CD4-positive, alpha-beta memory T cell (primary cell): ENCODE results near the gene AQP5. TPM values are rescaled to one million over a fixed set of nuclear protein-coding genes. Genes with fewer than 3 reads are reported as not detected.
A peak's percentile ranks its signal among the peaks of the same experiment; 100 is the strongest.

Experiments used
- CTCF ChIA-PET: fragments of 350-600 bp; sonication (Branson Sonifier 250); formaldehyde crosslinking; loops from one replicate; lab custom pipeline; 2021; ENCODE audit warnings: inconsistent platforms; ENCODE audit not compliant: partially characterized antibody; lab: Charles Lee
- POLR2A ChIA-PET: fragments of 350-600 bp; sonication (Branson Sonifier 250); formaldehyde crosslinking; loops from one replicate; lab custom pipeline; 2021; ENCODE audit not compliant: partially characterized antibody; lab: Charles Lee
- DNase-seq, 5 donors: peaks; one replicate each; pipeline versions ENCODE4 v3.0.0 to v3.0.0-alpha.2; 2020 to 2022; ENCODE audit warnings: mixed read lengths in 1 of 5
- H3K27ac ChIP-seq: one replicate; pipeline ENCODE4 v1.7.0; 2013; ENCODE audit warnings: low read depth, low read length
- H3K27me3 ChIP-seq: 2 replicates; pipeline ENCODE4 v1.7.0; 2013; ENCODE audit warnings: mild to moderate bottlenecking, low read length, moderate library complexity; ENCODE audit not compliant: insufficient read depth
- H3K36me3 ChIP-seq: 2 replicates; pipeline ENCODE4 v1.7.0; 2013; ENCODE audit warnings: mild to moderate bottlenecking, low read length, moderate library complexity; ENCODE audit not compliant: insufficient read depth
- H3K4me1 ChIP-seq: 2 replicates; pipeline ENCODE4 v1.7.0; 2013; ENCODE audit warnings: mild to moderate bottlenecking, low read length, moderate library complexity; ENCODE audit not compliant: insufficient read depth
- H3K4me3 ChIP-seq, 2 donors: one replicate each; pipeline ENCODE4 v1.7.0; 2013; ENCODE audit warnings: low read length in 2 of 2, mild to moderate bottlenecking in 1 of 2
- H3K9me3 ChIP-seq, 2 donors: one replicate each; pipeline ENCODE4 v1.7.0; 2013; ENCODE audit warnings: low read length in 2 of 2, control low read depth in 1 of 2; ENCODE audit not compliant: control insufficient read depth in 1 of 2
- H3K27ac Mint-ChIP-seq, 7 donors: one replicate each; pipeline ENCODE4 v1.8.0; 2020 to 2021; ENCODE audit warnings: mixed read lengths in 7 of 7, mild to moderate bottlenecking in 6 of 7, inconsistent platforms in 3 of 7, moderate library complexity in 3 of 7
- H3K27me3 Mint-ChIP-seq, 2 donors: one replicate each; pipeline ENCODE4 v1.8.0; 2020 to 2021; ENCODE audit warnings: mixed read lengths in 2 of 2
- H3K36me3 Mint-ChIP-seq, 2 donors: one replicate each; pipeline ENCODE4 v1.8.0; 2020 to 2021; ENCODE audit warnings: mixed read lengths in 2 of 2, inconsistent platforms in 1 of 2, mild to moderate bottlenecking in 1 of 2
- H3K4me1 Mint-ChIP-seq, 4 donors: one replicate each; pipeline ENCODE4 v1.8.0; 2020 to 2021; ENCODE audit warnings: mixed read lengths in 4 of 4, mild to moderate bottlenecking in 1 of 4
- H3K4me3 Mint-ChIP-seq, 8 donors: one replicate each; pipeline ENCODE4 v1.8.0; 2020 to 2021; ENCODE audit warnings: mixed read lengths in 8 of 8, mild to moderate bottlenecking in 7 of 8, moderate library complexity in 6 of 8, inconsistent platforms in 3 of 8
- H3K9me3 Mint-ChIP-seq, 8 donors: one replicate each; pipeline ENCODE4 v1.8.0; 2020 to 2021; ENCODE audit warnings: mixed read lengths in 8 of 8, mild to moderate bottlenecking in 5 of 8, inconsistent platforms in 3 of 8, moderate library complexity in 1 of 8
- intact Hi-C: fragments of 100-400 bp; cut with micrococcal nuclease; formaldehyde crosslinking; loops from one replicate; pipeline ENCODE4 v1.15.1; 2023
- polyA plus RNA-seq, 2 donors: library from polyadenylated mRNA; unstranded; fragments of 300-500 nt; fragmentation: Illumina TruSeq; gene quantifications; one replicate each; pipeline ENCODE4 v1.2.3, GENCODE V29; 2021
- total RNA-seq, 2 experiments: library from RNA; stranded (reverse); gene quantifications; one replicate each; pipeline ENCODE4 v1.2.3, GENCODE V29; 2021

The AQP5 gene
- total and polyA plus RNA-seq, 4 experiments from 2014 or later: not detected

DNA sequence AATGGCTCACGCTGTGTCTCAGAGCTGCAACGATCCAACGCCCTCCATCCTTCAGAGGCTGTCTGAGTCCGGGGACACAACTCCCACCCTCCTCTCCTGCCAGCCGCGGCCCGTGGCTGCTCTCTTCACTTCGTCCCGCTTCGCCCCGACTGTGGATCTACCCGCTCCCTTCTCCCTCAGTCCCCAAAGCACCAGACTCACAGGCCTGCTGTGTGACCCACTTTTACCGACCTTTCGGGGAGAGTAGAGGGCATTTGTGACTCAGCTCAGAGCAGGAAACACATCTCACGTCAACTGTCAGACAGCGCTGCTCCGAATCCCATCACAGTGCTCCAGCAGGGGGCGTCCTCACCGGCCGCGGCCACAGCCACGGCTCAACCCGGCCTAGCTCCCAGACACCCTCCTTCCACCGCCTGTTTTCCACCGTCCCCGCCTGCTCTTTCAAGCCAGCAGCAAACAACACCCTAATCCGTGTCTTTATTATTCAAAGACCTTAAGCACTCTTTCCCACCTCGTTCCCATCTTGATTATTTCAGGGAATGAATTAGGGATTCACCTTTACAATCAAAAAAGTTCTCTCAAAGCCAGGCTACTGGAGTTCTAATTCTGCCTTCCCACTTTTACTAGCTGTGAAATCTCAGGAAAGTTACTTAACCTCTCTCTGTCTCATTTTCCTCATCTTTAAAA, 16.1 kb upstream of the AQP5 start:
- peak overlapping the region in 1 of 2 donors; percentile 12 for H3K4me3 ChIP-seq

DNA sequence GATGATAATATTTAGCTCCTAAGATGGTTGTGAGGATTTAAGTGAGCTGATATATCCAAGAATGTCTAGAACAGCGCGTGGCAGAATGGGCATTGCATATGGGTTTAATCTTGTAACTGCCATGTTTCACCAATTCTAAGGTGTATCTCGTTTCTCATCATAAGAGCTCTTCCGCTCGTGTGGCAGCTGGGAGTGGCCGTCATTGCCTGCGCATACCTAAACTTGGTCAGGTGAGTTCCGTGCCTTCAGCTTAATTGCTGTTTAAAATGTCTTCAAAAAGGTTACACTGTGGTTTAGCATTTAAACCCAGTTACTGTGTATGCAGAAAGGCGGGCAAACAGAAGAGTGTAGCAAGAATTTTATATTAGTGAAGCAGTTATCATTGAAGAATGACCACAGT, 15.6 kb upstream of the AQP5 start:
- H3K9me3 Mint-ChIP-seq: no peaks in the 10 kb centered on the region
- H3K27ac Mint-ChIP-seq: peak overlapping the region in 5 of 7 donors; percentile 31 to 94 (median 89)

More for the DNA sequence above, 16.1 kb upstream of the AQP5 start:
- no peaks in the 10 kb centered on the region for H3K36me3 ChIP-seq
- H3K4me1 ChIP-seq: peaks cover 40% of the 10 kb centered on the region
- ChIA-PET CTCF (interaction anchor here (0.6 to 3.5 kb wide), 38 partner anchors 8 to 988 kb away, joined by 3 to 44 read pairs (median 4); partner anchors contain the start of genes ARF3, NCKAP5L and RACGAP1), POLR2A (no interaction called here)
- peaks cover 0 to 3% of the 10 kb centered on the region in 2 donors for H3K27me3 Mint-ChIP-seq
- peak overlapping the region; percentile 84 to 96 (median 89) for H3K4me3 Mint-ChIP-seq
- H3K4me1 Mint-ChIP-seq: peaks cover 16 to 54% (median 23%) of the 10 kb centered on the region in 4 donors
- no peaks in the 10 kb centered on the region for H3K27me3 ChIP-seq
- peak overlapping the region; percentile 76 to 94 (median 89) for H3K27ac Mint-ChIP-seq
- no peaks in the 10 kb centered on the region for H3K36me3 Mint-ChIP-seq
- intact Hi-C loops: no loop called here
- peak; percentile 66 to 80 (median 71) for DNase-seq
- H3K27ac ChIP-seq: peak overlapping the region; percentile 29
- no peaks in the 10 kb centered on the region for H3K9me3 Mint-ChIP-seq
- no peaks in the 10 kb centered on the region for H3K9me3 ChIP-seq

GRCh38 chr12:49946497-49946896, 15.2 kb upstream of the AQP5 start:
- ChIA-PET CTCF (interaction anchor here (0.7 to 3.5 kb wide), 23 partner anchors 9 to 168 kb away, joined by 3 to 44 read pairs (median 6); partner anchors contain the start of genes NCKAP5L and RACGAP1), POLR2A (no interaction called here)
- peaks cover 40% of the 10 kb centered on the region for H3K4me1 ChIP-seq
- Mint-ChIP-seq H3K27ac (peak overlapping the region in 2 of 7 donors; percentile 76 to 94), H3K4me1 (peaks cover 16 to 49% (median 23%) of the 10 kb centered on the region in 4 donors), H3K36me3 (no peaks in the 10 kb centered on the region), H3K27me3 (peaks cover 2 to 3% of the 10 kb centered on the region in 2 donors), H3K9me3 (no peaks in the 10 kb centered on the region), H3K4me3 (no peak overlapping the region)
- H3K27ac ChIP-seq: no peak overlapping the region
- H3K27me3 ChIP-seq: no peaks in the 10 kb centered on the region
- DNase-seq: no peak
- intact Hi-C loops: no loop called here
- no peak overlapping the region for H3K4me3 ChIP-seq
- H3K9me3 ChIP-seq: no peaks in the 10 kb centered on the region
- no peaks in the 10 kb centered on the region for H3K36me3 ChIP-seq

More for the DNA sequence above, 15.6 kb upstream of the AQP5 start:
- Histone ChIP-seq H3K36me3 (no peaks in the 10 kb centered on the region), H3K9me3 (no peaks in the 10 kb centered on the region), H3K4me1 (peaks cover 40% of the 10 kb centered on the region), H3K27ac (no peak overlapping the region), H3K4me3 (no peak overlapping the region), H3K27me3 (no peaks in the 10 kb centered on the region)
- POLR2A ChIA-PET: no interaction called here
- Mint-ChIP-seq H3K4me1 (peaks cover 16 to 53% (median 23%) of the 10 kb centered on the region in 4 donors), H3K36me3 (no peaks in the 10 kb centered on the region), H3K4me3 (peak overlapping the region in 5 of 8 donors; percentile 37 to 96 (median 90)), H3K27me3 (peaks cover 1 to 3% of the 10 kb centered on the region in 2 donors)
- CTCF ChIA-PET: interaction anchor here (0.7 to 3.5 kb wide), 35 partner anchors 9 to 276 kb away, joined by 3 to 44 read pairs (median 4); partner anchors contain the start of genes NCKAP5L and RACGAP1
- no peak for DNase-seq
- intact Hi-C loops: no loop called here

DNA sequence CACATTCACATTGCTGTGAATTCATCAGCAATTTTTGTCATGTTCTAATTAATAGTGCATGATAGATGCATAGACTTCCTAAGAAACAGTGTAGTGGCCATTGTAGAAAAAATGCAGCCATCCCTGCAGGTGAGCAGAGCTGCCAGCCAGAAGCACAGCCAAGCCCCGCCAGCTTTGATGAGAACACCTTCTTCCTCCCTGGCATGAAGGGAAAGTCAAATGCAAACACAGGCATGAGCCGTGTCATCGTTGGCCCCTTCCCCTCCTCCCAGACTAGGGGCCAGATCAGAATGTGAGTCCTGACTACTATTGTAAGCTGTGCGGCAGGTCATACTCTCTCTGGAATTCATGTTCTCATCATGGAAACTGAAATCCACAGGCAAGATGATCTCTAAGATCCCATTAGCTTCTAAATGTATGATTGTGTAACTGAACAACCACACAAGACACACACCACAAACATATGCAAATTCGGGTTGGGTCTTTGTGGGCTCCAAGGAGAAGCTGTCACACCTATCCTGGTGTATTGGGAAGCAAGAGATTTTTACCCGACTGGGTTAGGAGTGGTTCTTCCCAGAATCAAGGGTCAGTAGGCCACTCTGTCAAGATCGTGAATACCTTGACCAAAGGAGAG, 14.0 kb upstream of the AQP5 start:
- H3K36me3 ChIP-seq: no peaks in the 10 kb centered on the region
- Mint-ChIP-seq H3K4me1 (peaks cover 13 to 37% (median 18%) of the 10 kb centered on the region in 4 donors), H3K27me3 (peaks cover 2 to 3% of the 10 kb centered on the region in 2 donors), H3K4me3 (no peak overlapping the region), H3K9me3 (no peaks in the 10 kb centered on the region), H3K27ac (no peak overlapping the region), H3K36me3 (no peaks in the 10 kb centered on the region)
- H3K27me3 ChIP-seq: no peaks in the 10 kb centered on the region
- intact Hi-C loops: no loop called here
- H3K4me3 ChIP-seq: no peak overlapping the region
- H3K4me1 ChIP-seq: peaks cover 32% of the 10 kb centered on the region
- H3K27ac ChIP-seq: no peak overlapping the region
- H3K9me3 ChIP-seq: no peaks in the 10 kb centered on the region
- no peak for DNase-seq
- POLR2A ChIA-PET: no interaction called here
- CTCF ChIA-PET: interaction anchor here (0.7 to 3.5 kb wide), 4 partner anchors 12 to 35 kb away, joined by 3 to 35 read pairs (median 6); no protein-coding TSS in a partner anchor

DNA sequence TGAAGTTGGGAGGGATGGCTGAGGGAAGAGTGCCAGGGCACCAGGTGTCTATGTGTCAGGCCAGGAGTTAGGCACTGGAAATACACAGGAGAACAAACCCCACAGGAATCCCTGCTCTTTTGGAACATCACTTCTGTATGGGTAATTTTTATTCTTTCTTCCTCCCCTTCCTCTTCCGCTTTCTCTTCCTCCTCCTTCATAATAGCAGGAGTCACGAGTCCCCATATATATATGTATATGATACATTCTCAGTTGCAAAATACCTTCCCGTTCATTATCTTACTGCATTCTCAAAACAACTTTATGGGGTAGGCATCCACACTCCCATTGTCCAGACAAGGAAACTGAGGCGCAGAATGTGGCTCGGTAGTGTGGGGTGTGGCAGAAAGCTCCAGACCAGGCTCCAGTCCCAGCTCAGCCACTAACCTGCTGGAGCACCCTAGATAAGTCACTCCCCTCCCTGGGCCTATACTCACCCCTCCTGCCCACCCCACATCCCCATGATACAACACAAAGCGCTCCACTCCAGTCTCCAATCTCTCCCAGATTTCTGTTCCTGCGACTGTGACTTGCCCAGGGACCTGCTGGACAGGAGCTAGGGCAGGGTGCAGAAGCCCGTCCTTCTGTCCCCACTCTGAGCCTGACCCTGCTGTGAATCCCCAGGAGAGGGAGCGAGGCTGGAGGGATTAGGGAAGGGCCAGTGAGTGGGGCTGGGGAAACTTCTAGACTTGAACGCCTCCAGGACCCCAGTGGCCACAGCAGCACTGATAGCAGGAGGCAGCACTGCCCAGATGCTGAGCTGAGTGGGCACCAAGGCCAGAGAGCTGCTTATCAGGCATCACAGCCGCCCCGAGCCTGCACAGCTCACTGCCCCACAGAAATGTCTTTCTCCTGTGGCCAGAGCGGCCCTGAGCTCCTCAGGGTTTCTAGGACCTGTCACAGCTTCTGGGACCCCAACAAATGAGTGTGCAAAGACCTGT, 12.5 kb upstream of the AQP5 start:
- Mint-ChIP-seq H3K27me3 (peaks cover 7 to 13% of the 10 kb centered on the region in 2 donors), H3K4me3 (no peak overlapping the region), H3K4me1 (peaks cover 10 to 23% (median 12%) of the 10 kb centered on the region in 4 donors), H3K36me3 (no peaks in the 10 kb centered on the region), H3K27ac (peak overlapping the region in 1 of 7 donors; percentile 48), H3K9me3 (no peaks in the 10 kb centered on the region)
- Histone ChIP-seq H3K27ac (no peak overlapping the region), H3K4me3 (no peak overlapping the region), H3K27me3 (peaks cover 2% of the 10 kb centered on the region), H3K9me3 (no peaks in the 10 kb centered on the region), H3K36me3 (no peaks in the 10 kb centered on the region), H3K4me1 (peaks cover 17% of the 10 kb centered on the region)
- intact Hi-C loops: no loop called here
- ChIA-PET POLR2A (no interaction called here), CTCF (interaction anchor here (1.3 to 1.7 kb wide), 3 partner anchors 10 to 18 kb away, joined by 5 to 8 read pairs (median 7); no protein-coding TSS in a partner anchor)
- no peak for DNase-seq

DNA sequence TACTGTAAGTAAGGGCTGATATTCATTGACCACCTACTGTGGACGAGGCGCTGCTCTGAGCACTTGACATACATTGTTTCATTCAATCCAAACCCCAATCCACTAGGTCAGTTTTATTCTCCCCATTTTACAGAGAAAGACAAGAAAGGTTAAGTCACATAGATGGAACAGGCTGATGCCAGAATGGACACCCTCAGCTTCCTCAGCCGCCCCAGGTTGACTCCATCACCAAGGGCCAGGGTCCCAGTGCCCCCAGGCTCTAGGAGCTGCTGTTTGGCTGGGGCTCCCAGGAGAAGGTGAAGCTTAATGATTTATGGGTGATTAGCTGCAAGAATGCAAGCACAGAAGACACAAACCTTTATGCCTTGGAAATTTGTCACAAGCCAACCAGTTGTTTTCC, 11.8 kb upstream of the AQP5 start:
- Histone ChIP-seq H3K4me3 (no peak overlapping the region), H3K9me3 (no peaks in the 10 kb centered on the region), H3K4me1 (peaks cover 12% of the 10 kb centered on the region), H3K36me3 (no peaks in the 10 kb centered on the region), H3K27ac (no peak overlapping the region), H3K27me3 (peaks cover 5% of the 10 kb centered on the region)
- Mint-ChIP-seq H3K27ac (no peak overlapping the region), H3K4me1 (peaks cover 8 to 16% (median 10%) of the 10 kb centered on the region in 4 donors), H3K36me3 (no peaks in the 10 kb centered on the region), H3K9me3 (no peaks in the 10 kb centered on the region), H3K4me3 (no peak overlapping the region), H3K27me3 (peaks cover 12 to 20% of the 10 kb centered on the region in 2 donors)
- POLR2A ChIA-PET: no interaction called here
- intact Hi-C loops: no loop called here
- no peak for DNase-seq
- CTCF ChIA-PET: interaction anchor here (0.6 to 1.4 kb wide), 3 partner anchors 11 to 208 kb away, joined by 3 to 7 read pairs (median 5); partner anchors contain the start of gene TMBIM6
